ENCODE results near the gene CALML3. TPM values are rescaled to one million over a fixed set of nuclear protein-coding genes. Genes with fewer than 3 reads are reported as not detected.

The CALML3 gene
- total and polyA plus RNA-seq, 7 donors, result 0.03 TPM; not detected in 6

DNA sequence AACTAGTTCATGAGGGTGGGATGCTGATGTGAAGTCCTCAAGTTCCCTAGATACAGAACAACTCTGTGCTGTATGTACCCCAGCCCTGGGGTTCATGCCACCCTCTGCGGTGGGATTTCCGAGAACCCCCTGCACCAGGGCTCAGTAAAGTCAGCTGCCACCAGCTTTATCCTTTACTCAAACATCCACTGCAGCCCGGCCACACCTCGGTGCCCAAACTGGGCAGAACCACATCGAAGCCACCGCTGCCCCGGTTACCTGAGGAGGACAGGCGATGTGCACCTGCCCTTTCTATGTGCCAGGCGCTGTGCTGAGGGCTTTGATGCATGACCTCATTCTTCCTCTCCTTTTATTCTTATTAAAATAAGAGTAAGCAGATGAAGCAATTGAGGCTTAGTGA, 15.5 kb upstream of the CALML3 start:
- intact Hi-C loops (cut with DNase I), result no loop called here
- ATAC-seq (no peak), DNase-seq (peak; percentile 5 to 13)
- H3K27ac ChIP-seq, result no peak overlapping the region
- H3K27me3 ChIP-seq (ENCODE audit: insufficient read depth in 3 of 3, low read length in 2 of 3), result no peaks in the 10 kb centered on the region
- 93 to 97% (median 95%) methylated on average over 9 of the region's 9 CpGs for WGBS, 3 donors
- no peaks in the 10 kb centered on the region for H3K36me3 ChIP-seq (ENCODE audit: insufficient read depth in 1 of 2, low read depth in 1 of 2)
- TF ChIP-seq, protein P1, sequence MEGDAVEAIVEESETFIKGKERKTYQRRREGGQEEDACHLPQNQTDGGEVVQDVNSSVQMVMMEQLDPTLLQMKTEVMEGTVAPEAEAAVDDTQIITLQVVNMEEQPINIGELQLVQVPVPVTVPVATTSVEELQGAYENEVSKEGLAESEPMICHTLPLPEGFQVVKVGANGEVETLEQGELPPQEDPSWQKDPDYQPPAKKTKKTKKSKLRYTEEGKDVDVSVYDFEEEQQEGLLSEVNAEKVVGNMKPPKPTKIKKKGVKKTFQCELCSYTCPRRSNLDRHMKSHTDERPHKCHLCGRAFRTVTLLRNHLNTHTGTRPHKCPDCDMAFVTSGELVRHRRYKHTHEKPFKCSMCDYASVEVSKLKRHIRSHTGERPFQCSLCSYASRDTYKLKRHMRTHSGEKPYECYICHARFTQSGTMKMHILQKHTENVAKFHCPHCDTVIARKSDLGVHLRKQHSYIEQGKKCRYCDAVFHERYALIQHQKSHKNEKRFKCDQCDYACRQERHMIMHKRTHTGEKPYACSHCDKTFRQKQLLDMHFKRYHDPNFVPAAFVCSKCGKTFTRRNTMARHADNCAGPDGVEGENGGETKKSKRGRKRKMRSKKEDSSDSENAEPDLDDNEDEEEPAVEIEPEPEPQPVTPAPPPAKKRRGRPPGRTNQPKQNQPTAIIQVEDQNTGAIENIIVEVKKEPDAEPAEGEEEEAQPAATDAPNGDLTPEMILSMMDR (IDR thresholded peaks at IDR 0.05), result no peak
- H3K4me3 ChIP-seq, result no peak overlapping the region
- no peaks in the 10 kb centered on the region for H3K4me1 ChIP-seq
- no peaks in the 10 kb centered on the region for H3K9me3 ChIP-seq

DNA sequence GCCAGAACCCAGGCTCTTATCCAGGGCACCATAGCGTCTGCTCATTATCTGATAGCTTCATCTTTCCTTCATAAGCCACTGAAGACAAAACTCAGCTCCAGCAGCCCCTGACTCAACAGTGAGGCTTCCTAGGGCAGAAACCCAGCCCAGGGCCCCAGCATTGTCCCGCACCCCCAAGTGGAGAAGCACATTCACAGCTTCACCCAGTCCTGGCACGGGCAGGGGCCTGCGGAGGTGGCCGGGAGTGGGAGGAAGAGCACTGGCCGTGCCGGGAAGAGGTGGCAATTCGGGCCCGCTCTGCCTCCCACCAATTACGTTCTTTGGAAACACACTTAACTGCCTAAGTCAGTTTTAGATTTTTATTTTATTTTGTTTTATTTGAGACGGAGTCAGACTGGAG, 15.1 kb upstream of the CALML3 start:
- intact Hi-C loops (cut with DNase I), result no loop called here
- no peaks in the 10 kb centered on the region for H3K36me3 ChIP-seq (ENCODE audit: insufficient read depth in 1 of 2, low read depth in 1 of 2)
- no peak overlapping the region for H3K4me3 ChIP-seq
- WGBS, 3 donors, result 95 to 98% (median 96%) methylated on average over 11 of the region's 11 CpGs
- no peak overlapping the region for H3K27ac ChIP-seq
- no peaks in the 10 kb centered on the region for H3K4me1 ChIP-seq
- no peaks in the 10 kb centered on the region for H3K27me3 ChIP-seq (ENCODE audit: insufficient read depth in 3 of 3, low read length in 2 of 3)
- DNase-seq (peak; percentile 3 to 31), ATAC-seq (no peak)
- TF ChIP-seq, protein P1 (IDR thresholded peaks at IDR 0.05), result no peak
- H3K9me3 ChIP-seq, result no peaks in the 10 kb centered on the region

DNA sequence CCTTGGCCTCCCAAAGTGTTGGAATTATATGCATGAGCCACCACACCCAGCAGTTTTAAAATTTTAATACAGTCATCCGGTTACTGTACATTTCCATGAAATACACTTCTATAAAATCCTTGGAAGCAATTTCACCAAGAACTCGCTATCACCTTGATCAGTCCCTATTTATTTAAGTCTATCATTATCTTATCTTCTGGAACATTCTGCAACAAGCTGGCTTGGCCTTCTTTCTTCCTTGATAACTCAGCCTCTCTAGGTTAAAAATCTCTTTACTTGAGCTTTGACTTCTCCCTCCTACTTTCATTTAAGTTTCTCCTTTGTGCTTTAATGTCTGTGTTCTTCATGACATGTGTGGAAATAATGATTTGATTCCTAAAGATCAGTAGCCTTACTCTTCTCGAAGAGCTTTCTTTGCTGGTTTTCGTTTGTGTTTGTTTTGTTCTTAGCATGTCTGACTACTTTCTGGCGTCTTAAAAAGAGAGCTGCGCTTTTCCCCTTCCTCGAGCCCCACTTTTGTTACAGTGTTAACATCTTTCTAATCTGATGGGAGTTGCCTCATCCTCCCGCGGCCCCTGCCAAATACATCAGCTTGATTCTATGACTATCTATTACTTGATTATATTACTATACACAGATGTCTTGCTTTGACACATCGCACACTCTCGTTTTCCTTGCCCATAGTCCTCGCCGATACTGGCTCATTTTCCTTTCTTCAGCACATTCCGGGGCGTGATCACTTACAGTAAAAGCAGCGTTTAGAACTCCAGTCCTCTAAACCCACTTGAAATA, 14.3 kb upstream of the CALML3 start:
- intact Hi-C loops (cut with DNase I), result no loop called here
- DNase-seq (peak in 1 of 2 donors; percentile 41), ATAC-seq (no peak)
- Histone ChIP-seq H3K27ac (no peak overlapping the region), H3K4me3 (no peak overlapping the region), H3K4me1 (no peaks in the 10 kb centered on the region), H3K36me3 (ENCODE audit: insufficient read depth in 1 of 2, low read depth in 1 of 2) (no peaks in the 10 kb centered on the region), H3K27me3 (ENCODE audit: insufficient read depth in 3 of 3, low read length in 2 of 3) (no peaks in the 10 kb centered on the region), H3K9me3 (no peaks in the 10 kb centered on the region)
- 71 to 80% (median 71%) methylated on average over 16 of the region's 16 CpGs for WGBS, 3 donors
- TF ChIP-seq, protein P1 (IDR thresholded peaks at IDR 0.05), result no peak

DNA sequence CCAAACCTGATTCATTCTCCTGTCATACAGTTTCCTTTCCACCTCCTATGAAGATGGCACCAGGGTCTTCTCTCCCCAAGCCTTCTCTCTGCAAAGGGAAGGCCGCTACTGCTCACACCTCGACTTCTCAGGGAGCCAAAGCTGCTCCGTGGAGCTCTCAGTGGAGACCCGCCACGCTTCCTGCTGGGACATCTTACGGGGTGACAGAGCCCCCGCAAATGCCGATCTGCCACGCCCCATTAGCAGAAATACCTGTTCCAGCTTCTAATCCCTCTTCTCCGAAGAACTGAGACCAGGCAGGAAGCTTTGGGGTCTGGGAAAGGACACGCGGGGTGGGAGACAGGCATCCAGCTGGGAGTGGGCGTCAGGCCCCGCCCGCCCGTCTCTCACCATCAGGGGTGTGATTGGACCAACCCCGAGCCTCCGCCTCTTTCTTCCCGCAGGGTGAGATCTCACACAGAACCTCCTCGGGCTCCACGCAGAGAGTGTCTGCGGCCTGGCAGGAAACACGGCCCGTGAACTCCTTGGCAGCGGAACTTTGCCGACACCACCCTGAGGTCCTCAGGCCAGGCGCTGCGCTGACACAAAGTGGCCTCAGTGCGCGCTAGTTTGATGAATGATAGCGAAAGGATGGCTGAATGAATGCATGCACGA, 13.4 kb upstream of the CALML3 start:
- H3K4me1 ChIP-seq, result no peaks in the 10 kb centered on the region
- no peaks in the 10 kb centered on the region for H3K27me3 ChIP-seq (ENCODE audit: insufficient read depth in 3 of 3, low read length in 2 of 3)
- intact Hi-C loops (cut with DNase I), result no loop called here
- H3K4me3 ChIP-seq, result no peak overlapping the region
- no peaks in the 10 kb centered on the region for H3K36me3 ChIP-seq (ENCODE audit: insufficient read depth in 1 of 2, low read depth in 1 of 2)
- 89 to 92% (median 91%) methylated on average over 32 of the region's 32 CpGs for WGBS, 3 donors
- no peak for ATAC-seq
- peak in 1 of 2 donors; percentile 41 for DNase-seq
- H3K27ac ChIP-seq, result no peak overlapping the region
- TF ChIP-seq, protein P1 (IDR thresholded peaks at IDR 0.05), result no peak
- no peaks in the 10 kb centered on the region for H3K9me3 ChIP-seq
